Astrocyte of the cerebellum (primary cell): ENCODE results near the gene PDE11A.

Experiments
- DNase-seq: peaks from one replicate; pipeline ENCODE4 v3.0.0-alpha.2; 2011; ENCODE audit warnings: low read depth
- H3K4me3 ChIP-seq: 2 replicates; pipeline ENCODE4 v1.5.1; 2011; ENCODE audit warnings: mild to moderate bottlenecking, low read depth, low read length, moderate library complexity
- in situ Hi-C: cut with HindIII; loops from 2 replicates; pipeline ENCODE4 v1.10.0; 2017; ENCODE audit warnings: low sequenced_read_pairs
- TF ChIP-seq, protein P1 (sequence below): IDR thresholded peaks from 2 replicates; pipeline ENCODE4 v1.5.1; 2012; ENCODE audit warnings: low read length, low read depth, moderate library complexity, mild to moderate bottlenecking; ENCODE audit errors: missing control alignments

PDE11A gene

DNA sequence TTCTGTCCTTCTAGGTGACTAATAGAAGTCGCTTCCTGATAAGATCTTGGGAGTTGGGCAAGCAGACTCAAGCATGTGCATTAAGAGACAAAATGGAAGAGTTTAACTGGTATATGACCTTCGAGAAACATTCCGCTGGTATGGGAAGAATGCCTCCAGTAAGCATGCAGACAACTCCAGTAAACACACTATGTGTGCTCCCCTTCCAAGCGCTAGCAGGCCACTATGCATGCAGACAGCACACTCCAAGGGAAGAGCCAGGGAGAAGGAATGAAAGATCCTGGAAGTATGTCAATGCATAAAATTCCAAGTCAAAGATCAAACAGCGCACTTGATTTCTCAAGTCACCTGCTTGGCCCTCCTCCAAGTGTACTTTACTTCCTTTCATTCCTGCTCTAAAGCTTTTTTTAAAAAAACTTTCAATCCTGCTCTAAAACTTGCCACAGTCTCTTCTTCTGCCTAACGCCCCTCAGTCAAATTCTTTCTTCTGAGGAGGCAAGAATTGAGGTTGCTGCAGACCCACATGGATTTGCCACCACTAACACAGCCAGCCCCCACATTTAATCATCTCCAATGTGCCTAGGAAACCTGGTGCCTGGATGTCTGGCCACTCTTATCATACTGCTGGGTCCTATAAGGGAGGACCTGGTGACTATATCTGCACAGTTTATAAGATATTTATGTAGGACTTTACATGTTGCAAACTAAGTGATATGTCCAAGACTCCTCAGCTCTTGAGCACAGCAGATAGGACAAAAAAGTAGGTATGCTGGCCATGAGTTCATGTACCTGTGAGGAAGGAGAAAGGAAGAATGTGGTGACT, 239.8 kb downstream of the PDE11A start:
- no peak for DNase-seq
- no peak overlapping the region for H3K4me3 ChIP-seq
- in situ Hi-C loops: no loop called here
- TF ChIP-seq, protein P1, sequence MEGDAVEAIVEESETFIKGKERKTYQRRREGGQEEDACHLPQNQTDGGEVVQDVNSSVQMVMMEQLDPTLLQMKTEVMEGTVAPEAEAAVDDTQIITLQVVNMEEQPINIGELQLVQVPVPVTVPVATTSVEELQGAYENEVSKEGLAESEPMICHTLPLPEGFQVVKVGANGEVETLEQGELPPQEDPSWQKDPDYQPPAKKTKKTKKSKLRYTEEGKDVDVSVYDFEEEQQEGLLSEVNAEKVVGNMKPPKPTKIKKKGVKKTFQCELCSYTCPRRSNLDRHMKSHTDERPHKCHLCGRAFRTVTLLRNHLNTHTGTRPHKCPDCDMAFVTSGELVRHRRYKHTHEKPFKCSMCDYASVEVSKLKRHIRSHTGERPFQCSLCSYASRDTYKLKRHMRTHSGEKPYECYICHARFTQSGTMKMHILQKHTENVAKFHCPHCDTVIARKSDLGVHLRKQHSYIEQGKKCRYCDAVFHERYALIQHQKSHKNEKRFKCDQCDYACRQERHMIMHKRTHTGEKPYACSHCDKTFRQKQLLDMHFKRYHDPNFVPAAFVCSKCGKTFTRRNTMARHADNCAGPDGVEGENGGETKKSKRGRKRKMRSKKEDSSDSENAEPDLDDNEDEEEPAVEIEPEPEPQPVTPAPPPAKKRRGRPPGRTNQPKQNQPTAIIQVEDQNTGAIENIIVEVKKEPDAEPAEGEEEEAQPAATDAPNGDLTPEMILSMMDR: no peak

DNA sequence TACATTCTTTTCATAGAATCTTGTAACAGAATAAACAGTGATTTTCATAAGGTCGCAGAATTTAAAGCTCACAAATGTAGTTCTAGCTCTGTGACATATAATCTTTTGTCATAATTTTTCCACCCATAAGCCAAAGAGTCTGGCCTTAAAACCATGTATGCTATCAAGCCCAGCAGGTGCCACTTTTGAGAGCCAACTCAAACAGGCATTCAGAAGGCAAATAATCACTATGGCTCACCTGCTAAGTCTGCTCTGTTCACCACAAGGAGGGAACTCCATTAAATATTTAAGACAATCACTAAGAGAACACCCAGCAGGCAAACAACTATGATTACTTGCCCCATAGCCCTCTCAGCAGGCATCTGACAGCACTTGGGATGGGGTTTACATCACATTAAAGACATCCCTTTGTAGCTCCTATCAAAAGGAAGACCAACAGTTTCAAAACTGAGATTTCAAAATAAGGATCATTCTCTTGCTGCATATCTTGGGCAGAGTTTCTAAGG, 241.6 kb downstream of the PDE11A start:
- in situ Hi-C loops: no loop called here
- H3K4me3 ChIP-seq: no peak overlapping the region
- TF ChIP-seq, protein P1: no peak
- DNase-seq: no peak

DNA sequence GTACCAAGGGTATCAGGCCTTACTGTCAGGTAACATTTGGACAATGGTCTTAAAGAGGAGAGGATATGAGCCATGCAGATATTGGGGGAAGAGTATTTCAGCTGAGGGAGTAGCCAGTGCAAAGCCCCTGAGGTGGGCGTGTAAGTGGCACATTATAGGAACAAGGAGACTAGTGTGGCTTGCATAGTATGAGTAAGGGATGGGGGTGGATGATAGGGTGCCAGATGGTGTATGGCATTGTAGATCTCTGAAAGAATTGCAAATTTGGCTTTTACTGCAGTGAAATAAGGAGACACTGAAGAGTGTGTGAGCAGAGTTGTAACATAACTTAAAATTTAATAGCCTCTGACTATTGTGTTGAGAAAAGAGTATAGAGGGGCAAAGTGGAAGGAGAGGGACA, 244.0 kb downstream of the PDE11A start:
- in situ Hi-C loops: no loop called here
- TF ChIP-seq, protein P1: no peak
- DNase-seq: no peak
- no peak overlapping the region for H3K4me3 ChIP-seq

DNA sequence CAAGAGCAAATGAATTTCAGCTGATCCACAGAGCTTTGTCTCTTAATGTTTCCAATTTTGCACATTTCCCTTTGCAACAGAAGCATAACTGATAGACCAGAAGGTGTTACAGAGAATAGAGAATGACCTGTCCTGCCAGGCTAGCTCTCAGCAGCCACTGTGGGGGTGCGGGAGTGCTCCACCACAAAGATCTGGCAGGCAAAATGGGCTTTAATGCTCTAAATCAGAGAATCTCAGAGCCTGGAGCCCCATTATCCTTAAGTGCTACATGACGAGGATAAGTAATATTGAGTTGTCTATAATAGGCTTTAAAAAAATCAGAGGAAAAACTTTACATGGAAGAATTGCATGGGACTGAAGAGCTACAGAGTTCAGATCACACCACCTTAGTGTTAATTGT, 245.7 kb downstream of the PDE11A start:
- no peak overlapping the region for H3K4me3 ChIP-seq
- TF ChIP-seq, protein P1: no peak
- DNase-seq: no peak
- in situ Hi-C loops: no loop called here

DNA sequence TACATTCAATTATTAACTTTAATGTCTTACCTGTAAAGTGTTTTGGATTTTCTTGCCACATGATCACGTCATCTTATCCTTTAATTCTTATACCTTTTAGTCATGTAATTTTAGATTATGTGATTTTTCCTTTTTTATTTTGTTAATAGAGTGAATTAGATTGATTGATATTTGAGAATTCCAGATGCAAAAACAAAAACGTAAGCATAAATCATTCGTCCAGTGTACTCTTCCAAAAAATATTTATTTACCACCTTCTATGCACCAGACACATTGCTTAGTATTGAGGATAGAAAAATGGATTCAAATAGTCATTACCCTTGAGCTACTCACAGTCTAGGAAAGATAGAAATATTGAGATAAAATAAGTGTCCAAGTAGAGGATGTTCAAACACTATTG, 249.6 kb downstream of the PDE11A start:
- DNase-seq: no peak
- TF ChIP-seq, protein P1: no peak
- H3K4me3 ChIP-seq: no peak overlapping the region
- in situ Hi-C loops: no loop called here

DNA sequence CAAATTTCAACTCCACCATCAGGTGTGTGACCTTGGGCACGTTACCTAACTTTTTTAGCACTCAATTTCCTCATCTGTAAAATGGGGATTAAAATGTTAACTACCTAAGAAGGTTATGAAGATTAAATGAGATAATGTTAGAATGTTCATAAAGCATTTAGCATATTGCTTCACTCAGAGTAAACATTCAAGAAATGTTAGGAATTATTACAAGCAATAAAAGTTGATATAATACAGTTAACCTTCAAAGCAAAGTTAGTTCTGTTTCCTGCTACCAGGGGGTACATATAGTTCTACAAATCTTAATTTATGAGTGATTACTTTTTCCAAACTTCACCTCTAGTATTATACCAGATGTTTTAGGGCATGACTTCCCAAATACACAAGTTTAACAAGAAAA, 254.2 kb downstream of the PDE11A start:
- H3K4me3 ChIP-seq: no peak overlapping the region
- TF ChIP-seq, protein P1: no peak
- in situ Hi-C loops: no loop called here
- no peak for DNase-seq
